IgD-negative memory B cell (primary cell): Measurements from ENCODE around the gene ARSI. TPM values are rescaled to one million over a fixed set of nuclear protein-coding genes. Genes with fewer than 3 reads are reported as not detected.

Experiments used
- H3K27ac Mint-ChIP-seq, 3 donors: one replicate each; pipeline ENCODE4 v1.8.0; 2020 to 2022; ENCODE audit warnings: mild to moderate bottlenecking in 3 of 3, mixed read lengths in 3 of 3, moderate library complexity in 1 of 3
- H3K27me3 Mint-ChIP-seq: one replicate; pipeline ENCODE4 v1.8.0; 2021; ENCODE audit warnings: mixed read lengths
- H3K36me3 Mint-ChIP-seq: one replicate; pipeline ENCODE4 v1.8.0; 2020; ENCODE audit warnings: mild to moderate bottlenecking, mixed read lengths
- H3K4me1 Mint-ChIP-seq, 3 donors: one replicate each; pipeline ENCODE4 v1.8.0; 2020 to 2022; ENCODE audit warnings: mixed read lengths in 3 of 3, mild to moderate bottlenecking in 1 of 3
- H3K4me3 Mint-ChIP-seq, 4 donors: one replicate each; pipeline ENCODE4 v1.8.0; 2020 to 2022; ENCODE audit warnings: mild to moderate bottlenecking in 4 of 4, mixed read lengths in 4 of 4, moderate library complexity in 3 of 4
- H3K9me3 Mint-ChIP-seq, 3 donors: one replicate each; pipeline ENCODE4 v1.8.0; 2020 to 2021; ENCODE audit warnings: mixed read lengths in 3 of 3, mild to moderate bottlenecking in 1 of 3
- polyA plus RNA-seq: library from polyadenylated mRNA; unstranded; fragments of 300-500 nt; fragmentation: Illumina TruSeq; gene quantifications from one replicate; pipeline ENCODE4 v1.2.3, GENCODE V29; 2021

ARSI gene
- polyA plus RNA-seq, 1 donor from 2014 or later = not detected

DNA sequence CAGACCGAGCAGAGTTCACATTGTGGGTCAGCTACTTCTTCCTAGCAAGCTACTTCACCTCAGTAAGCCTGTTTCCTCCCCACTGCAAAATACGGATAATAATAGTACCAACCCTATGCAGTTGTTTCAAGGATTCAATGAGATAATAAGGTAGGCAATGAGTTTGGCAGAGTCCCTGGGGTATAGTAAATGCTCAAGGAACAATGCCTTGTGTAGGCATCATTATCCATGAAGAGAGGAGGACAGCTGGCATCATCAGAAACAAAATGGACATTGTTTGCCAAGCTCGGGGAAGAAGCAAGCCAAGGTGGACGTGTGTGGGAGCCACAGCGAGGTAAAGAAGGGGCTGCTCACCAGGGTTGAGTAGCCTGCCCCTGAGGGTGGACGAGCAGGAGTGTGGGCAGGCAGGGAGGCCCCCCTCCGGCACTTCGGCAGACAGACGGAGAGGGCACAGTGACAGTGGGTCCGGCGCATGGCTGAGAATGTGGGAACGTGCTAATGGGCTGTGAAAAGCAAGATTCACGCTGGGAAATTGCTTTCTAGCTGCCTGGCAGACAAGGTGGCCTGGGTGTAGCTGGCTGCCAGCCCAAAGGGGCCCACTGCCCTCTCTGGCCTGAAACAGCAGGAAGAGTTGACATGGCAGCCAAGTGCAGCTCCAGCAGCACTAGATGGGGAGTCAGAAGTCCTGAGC, 23.2 kb downstream of the ARSI start:
- Mint-ChIP-seq H3K27ac (no peak overlapping the region), H3K9me3 (no peaks in the 10 kb centered on the region), H3K4me1 (no peaks in the 10 kb centered on the region), H3K4me3 (no peak overlapping the region), H3K36me3 (no peaks in the 10 kb centered on the region), H3K27me3 (peaks cover 5% of the 10 kb centered on the region)

DNA sequence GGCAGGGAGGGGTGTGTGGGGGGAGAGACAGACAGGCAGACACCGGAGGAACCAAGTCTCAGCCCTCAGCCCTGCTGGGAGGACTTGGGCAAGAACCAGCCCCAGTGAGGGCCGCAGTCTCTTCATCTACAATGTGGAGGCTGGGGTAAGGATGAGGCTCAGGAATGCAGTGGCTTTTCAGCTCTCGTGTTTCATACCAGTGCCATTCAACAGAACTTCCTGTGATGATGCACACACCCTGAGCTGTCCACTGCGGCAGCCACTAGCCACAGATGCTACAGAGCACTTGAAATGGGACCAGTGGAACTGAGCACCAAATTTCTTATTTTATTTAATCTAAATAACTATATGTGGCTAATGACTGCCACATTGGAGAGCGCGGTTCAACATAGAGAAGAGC, 23.8 kb downstream of the ARSI start:
- Mint-ChIP-seq H3K27ac (no peak overlapping the region), H3K9me3 (no peaks in the 10 kb centered on the region), H3K27me3 (peaks cover 5% of the 10 kb centered on the region)

DNA sequence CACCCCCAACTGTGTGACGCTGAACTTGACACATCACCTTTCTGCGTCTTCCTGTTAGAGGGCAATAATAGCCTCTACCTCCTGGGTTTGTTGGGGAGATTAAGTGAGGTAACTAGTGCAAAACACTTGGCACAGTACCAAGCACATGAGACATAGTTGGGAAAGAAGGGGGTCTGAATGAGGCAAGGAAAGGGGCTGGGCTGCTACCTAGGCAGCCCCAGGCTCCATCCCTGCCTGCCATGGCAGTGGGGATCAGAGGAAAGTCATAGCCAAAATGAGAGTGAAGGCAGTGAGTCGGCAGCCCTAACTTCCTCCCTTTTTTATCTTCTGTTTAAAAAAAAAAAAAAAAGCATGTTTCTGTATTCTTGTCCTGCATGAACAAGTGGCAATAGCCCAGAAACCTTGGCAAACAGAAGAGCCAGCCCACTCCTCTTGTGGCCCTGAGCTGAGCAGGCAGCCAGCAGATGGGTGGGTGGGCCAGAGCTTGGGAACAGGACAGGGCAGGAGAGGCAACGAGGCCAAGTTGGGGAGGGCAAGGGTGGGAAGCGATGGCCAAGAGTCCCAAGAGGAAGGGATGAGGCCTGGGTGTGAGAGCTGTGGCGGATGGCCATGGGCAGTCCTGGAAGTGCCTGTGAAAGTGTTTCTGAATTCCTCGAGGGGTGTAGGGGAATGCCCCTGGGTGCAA, 24.5 kb downstream of the ARSI start:
- no peak overlapping the region for H3K4me3 Mint-ChIP-seq
- H3K4me1 Mint-ChIP-seq = no peaks in the 10 kb centered on the region
- H3K27me3 Mint-ChIP-seq = peaks cover 3% of the 10 kb centered on the region
- H3K36me3 Mint-ChIP-seq = no peaks in the 10 kb centered on the region
- H3K9me3 Mint-ChIP-seq = no peaks in the 10 kb centered on the region
- no peak overlapping the region for H3K27ac Mint-ChIP-seq

More for the DNA sequence above, 23.8 kb downstream of the ARSI start:
- Mint-ChIP-seq H3K4me3 (no peak overlapping the region), H3K36me3 (no peaks in the 10 kb centered on the region), H3K4me1 (no peaks in the 10 kb centered on the region)

DNA sequence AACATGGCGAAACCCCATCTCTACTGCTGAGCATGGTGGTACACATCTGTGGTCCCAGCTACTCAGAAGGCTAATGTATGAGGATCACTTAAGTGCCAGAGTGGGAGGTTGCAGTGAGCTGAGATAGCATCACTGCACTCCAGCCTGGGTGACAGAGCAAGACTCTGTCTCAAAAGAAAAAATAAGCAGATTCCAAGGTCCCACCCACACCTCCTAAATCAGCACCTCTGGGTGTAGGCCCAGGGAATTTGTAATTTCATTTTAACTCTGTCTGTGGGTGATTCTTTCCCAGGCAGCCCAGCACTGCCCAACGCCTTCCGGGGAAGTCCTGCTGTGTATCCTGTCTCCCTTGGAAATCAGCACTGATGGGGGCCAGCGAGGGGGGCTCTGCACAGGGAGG, 25.7 kb downstream of the ARSI start:
- Mint-ChIP-seq H3K27me3 (peaks cover 5% of the 10 kb centered on the region), H3K27ac (no peak overlapping the region), H3K9me3 (no peaks in the 10 kb centered on the region), H3K4me1 (no peaks in the 10 kb centered on the region), H3K36me3 (no peaks in the 10 kb centered on the region), H3K4me3 (peak overlapping the region in 1 of 4 donors; percentile 44)

DNA sequence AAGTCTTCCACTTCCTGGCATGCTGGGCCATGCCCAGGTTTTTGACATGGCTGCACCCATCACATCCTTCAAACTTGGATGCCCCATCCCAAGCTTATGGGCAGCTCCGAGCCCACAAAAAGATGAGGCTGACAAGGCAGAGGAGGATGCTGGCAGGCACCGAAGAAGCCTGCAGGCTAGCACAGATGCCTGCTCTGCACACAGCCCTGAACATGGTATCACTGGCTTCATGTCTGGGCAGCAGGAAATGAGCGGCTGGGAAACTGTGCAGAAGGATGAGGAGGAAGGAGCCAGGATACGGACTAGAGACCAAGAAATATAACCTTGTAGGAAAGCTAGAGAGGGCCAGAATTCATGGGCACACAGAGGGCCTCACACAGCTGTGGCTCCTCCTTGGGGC, 27.9 kb downstream of the ARSI start:
- no peaks in the 10 kb centered on the region for H3K4me1 Mint-ChIP-seq
- no peak overlapping the region for H3K27ac Mint-ChIP-seq
- no peak overlapping the region for H3K4me3 Mint-ChIP-seq
- no peaks in the 10 kb centered on the region for H3K9me3 Mint-ChIP-seq
- peaks cover 3% of the 10 kb centered on the region for H3K27me3 Mint-ChIP-seq
- H3K36me3 Mint-ChIP-seq = no peaks in the 10 kb centered on the region

DNA sequence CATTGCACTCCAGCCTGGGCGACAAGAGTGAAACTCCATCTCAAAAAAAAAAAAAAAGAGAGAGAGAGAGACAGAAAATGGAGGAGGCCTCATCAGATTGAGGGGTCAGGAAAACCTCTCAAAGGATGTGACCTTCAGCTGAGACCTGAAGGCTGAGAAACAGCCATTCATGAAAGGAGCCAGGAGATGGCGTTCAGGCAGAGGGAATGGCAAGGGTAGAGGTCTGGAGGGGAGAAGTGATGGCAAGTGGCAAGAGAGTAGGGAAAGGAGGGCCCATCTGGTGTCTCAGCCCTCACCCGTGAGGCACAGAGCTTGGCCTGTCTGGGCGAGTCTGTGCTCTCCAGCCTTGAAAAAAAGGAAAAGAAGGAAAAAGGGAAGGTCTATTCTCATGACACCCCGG, 30.2 kb downstream of the ARSI start:
- no peak overlapping the region for H3K4me3 Mint-ChIP-seq
- H3K27ac Mint-ChIP-seq = no peak overlapping the region
- H3K9me3 Mint-ChIP-seq = no peaks in the 10 kb centered on the region
- H3K27me3 Mint-ChIP-seq = peaks cover 7% of the 10 kb centered on the region
- no peaks in the 10 kb centered on the region for H3K4me1 Mint-ChIP-seq
- no peaks in the 10 kb centered on the region for H3K36me3 Mint-ChIP-seq

DNA sequence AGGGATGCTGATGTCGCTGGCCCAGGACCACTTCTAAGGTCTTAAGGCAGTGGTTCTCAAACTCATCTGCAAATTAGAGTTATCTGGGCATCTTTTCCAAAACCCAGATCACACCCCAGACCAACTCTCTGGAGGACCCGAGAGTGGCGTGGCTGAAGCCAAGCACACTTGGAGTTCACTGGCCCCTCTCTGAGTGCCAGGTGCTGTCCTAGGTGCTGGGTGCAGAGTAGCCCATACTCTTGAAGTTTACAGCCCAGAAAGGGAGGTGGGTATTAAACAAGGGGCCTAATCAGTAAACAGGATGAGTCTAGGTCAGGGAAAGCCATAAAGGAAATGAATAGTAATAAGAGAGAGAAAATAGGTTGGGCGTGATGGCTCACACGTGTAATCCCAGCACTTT, 30.8 kb downstream of the ARSI start:
- H3K27ac Mint-ChIP-seq = no peak overlapping the region
- H3K36me3 Mint-ChIP-seq = no peaks in the 10 kb centered on the region

DNA sequence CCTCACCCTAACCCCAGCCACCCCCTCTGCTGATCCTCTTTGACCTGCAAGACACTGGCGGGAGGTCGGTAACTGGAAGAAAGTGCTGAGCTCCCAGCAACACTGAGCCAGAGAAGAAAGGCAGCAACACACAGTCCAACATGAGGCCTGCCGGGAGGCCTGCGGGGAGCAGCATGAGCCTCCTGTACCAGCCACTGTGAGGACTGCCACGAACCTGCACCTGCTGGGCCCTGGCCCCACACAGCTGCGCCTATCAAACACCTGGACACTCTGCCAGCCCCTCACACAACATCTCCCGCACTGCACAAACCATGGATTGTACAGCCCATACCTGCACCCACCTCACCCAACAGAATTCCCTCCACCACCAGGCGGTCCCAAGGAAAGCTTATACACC, 31.4 kb downstream of the ARSI start:
- H3K36me3 Mint-ChIP-seq = no peaks in the 10 kb centered on the region
- no peak overlapping the region for H3K27ac Mint-ChIP-seq
- H3K4me3 Mint-ChIP-seq = peak overlapping the region in 1 of 4 donors; percentile 43
- H3K4me1 Mint-ChIP-seq = peaks cover 0 to 1% (median 0%) of the 10 kb centered on the region in 3 donors
- H3K9me3 Mint-ChIP-seq = no peaks in the 10 kb centered on the region
- peaks cover 7% of the 10 kb centered on the region for H3K27me3 Mint-ChIP-seq

More for the DNA sequence above, 30.8 kb downstream of the ARSI start:
- Mint-ChIP-seq H3K27me3 (peaks cover 7% of the 10 kb centered on the region), H3K9me3 (no peaks in the 10 kb centered on the region), H3K4me1 (no peaks in the 10 kb centered on the region), H3K4me3 (no peak overlapping the region)

DNA sequence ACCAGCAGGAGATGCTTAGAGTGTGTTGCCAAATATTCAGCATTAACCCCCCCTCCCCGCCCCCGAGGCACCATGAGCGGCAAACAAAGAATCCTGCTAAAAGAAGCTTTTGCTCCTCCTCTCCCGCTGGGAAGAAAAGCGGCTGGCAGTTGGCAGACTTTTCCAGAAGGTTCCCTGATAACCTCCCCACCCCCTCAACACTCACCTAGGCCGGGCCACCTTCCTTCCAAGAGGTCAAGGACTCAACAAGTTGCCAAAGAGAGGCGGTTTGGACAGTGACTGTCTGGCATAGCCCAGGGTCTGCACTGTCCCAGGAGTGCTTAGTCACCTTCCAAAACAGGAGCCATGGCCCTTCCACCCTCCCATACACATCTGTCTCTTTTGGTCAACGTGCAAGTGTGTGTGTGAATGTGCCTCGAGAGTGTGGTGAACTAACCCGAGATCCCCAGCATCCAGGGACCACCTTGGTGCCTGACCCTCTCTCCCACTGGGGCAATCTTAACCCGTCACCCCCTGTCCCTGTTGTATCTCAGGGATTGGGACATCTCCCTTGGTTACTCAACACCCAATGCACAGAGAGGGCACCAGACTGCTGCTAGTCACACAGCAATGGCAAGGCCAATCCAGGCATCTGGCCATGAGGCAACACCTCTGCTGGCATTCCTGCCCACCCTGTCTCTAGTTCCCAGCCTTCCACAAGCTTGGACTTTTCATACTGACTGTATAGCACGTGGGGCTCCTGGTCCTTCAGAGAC, 32.0 kb downstream of the ARSI start:
- H3K27ac Mint-ChIP-seq = no peak overlapping the region
- H3K27me3 Mint-ChIP-seq = peaks cover 7% of the 10 kb centered on the region
- no peak overlapping the region for H3K4me3 Mint-ChIP-seq
- peaks cover 0 to 1% (median 0%) of the 10 kb centered on the region in 3 donors for H3K4me1 Mint-ChIP-seq
- no peaks in the 10 kb centered on the region for H3K9me3 Mint-ChIP-seq
- no peaks in the 10 kb centered on the region for H3K36me3 Mint-ChIP-seq

DNA sequence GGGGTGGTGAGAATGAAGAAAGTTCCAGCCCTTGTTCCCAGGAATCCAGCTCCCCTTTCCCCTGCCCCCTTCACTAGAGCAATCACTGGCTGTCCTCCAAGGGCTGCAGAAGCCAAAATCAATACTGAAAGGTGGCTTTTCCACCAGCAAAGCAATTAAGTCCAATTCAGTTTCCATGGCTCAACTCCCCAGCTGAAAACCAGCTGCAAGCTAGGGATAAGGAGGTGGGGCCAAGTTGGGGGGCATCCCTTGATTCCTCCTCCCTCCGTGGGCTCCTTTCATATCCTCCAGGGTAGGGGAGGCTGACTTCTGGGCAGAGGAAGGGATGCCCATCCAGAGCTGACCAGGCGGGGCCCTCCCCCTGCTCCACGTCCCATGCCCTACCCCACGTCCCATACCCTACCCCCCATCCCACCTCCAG, 35.8 kb downstream of the ARSI start:
- Mint-ChIP-seq H3K36me3 (no peaks in the 10 kb centered on the region), H3K4me3 (no peak overlapping the region), H3K27me3 (peaks cover 11% of the 10 kb centered on the region), H3K4me1 (peaks cover 0 to 1% (median 0%) of the 10 kb centered on the region in 3 donors), H3K9me3 (no peaks in the 10 kb centered on the region), H3K27ac (no peak overlapping the region)

DNA sequence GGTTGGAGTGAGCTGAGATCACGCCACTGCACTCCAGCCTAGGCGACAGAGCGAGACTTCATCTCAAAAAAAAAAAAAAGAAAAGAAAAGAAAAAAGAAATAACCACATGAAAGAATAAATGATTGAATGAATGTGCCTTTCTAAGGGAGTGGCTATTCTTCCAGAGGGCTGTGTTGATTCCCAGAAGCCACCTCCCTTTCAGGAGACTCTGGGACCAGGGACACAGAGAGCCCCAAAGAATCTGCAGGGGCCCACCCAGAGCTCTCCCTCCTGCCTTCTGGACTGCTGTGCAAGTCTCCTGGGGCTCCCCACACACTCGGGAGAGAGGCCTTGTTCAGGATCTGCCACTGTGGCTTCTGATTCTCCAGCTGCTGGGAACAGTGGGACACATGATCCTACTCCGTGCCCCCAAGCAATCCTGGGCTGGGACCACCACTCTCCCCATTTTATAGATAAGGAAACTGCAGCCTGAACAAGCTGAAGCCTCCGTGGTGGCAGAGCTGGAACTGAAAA, 36.8 kb downstream of the ARSI start:
- Mint-ChIP-seq H3K4me3 (no peak overlapping the region), H3K27me3 (peaks cover 10% of the 10 kb centered on the region), H3K9me3 (no peaks in the 10 kb centered on the region), H3K4me1 (peaks cover 0 to 1% (median 0%) of the 10 kb centered on the region in 3 donors), H3K36me3 (no peaks in the 10 kb centered on the region), H3K27ac (no peak overlapping the region)

DNA sequence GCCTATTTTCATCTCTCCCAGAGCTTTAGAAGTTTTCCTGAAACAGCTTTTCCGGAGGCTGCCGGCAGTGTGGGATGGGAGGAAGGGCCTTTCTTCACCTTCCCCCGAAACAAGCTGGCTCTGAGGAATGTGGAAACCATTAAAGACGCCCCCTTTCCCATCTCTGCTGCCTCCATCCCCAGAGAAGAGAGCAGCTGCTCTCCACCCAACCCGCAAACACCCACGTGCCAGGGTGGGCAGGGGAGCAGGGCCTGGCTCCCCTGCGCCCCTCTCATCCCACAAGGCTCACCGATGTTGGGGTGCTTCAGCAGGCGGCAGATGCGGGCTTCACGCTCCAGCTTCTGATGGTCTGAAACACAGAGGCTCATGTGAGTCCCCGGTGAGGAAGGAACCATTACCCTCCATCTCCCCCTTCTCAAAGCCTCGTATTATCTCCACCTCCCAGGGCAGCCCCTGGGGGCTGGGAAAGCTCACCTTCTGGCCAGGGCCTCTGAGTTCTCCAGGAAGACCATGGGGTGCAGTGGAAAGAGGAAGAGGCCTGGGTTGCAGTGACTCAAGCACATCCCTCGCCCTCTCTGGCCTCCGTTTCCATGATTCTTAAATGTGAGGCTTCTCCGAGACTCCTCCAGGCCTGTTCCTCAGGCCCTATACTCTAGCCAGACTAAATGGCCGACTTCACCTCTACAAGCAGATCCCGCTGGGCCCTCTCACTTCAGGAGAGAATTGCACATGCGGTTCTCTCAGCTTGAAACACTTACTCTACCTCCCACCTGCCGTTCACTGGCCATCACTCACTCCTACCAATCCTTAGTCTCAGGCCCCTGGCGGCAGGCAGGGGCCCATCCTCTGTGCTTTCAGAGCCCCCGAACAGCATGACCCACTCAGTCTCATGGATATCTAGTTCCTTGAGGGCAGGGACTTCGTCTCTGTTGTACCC, 37.8 kb downstream of the ARSI start:
- peaks cover 0 to 1% (median 0%) of the 10 kb centered on the region in 3 donors for H3K4me1 Mint-ChIP-seq
- peaks cover 12% of the 10 kb centered on the region for H3K27me3 Mint-ChIP-seq
- no peaks in the 10 kb centered on the region for H3K9me3 Mint-ChIP-seq
- no peaks in the 10 kb centered on the region for H3K36me3 Mint-ChIP-seq
- H3K4me3 Mint-ChIP-seq = no peak overlapping the region
- no peak overlapping the region for H3K27ac Mint-ChIP-seq

DNA sequence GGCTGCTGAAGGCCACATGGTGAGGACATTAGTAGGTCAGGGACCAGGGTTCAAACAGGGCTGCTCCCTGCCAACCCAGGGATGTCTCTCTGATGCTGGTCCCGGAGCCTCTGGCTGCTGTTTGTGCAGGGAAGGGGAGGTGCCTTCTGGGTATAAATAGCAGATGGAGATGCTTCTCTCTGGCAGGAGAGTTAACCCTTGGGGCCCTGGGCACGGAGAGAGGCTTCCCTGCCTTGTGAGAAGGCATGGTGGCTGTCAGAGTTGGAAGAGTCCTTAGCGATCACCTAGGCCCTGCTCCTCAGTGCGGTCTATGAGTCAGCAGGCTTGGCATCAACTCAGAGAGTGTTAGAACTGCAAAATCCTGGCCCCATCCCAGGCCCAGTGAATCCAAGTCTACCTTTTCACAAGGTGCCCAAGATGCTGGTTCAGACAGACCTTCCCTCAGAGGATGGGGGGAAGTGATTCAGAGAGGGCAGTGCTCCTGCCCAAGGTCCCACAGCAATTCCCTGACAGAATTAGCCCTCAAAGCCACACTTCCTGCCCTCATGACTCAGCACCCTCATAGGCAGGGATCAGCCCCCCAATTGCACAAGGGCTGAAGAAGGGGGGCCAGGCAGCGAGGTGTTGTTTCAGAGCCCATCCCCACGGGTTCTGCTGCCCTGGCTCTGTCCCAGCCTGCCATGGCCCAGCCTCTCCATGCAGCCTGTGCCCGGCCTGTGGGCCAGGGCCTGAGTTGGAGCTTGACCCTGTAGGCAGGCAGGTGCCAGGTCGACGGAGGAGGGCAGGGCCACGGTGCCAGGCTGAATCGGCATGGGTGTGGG, 38.7 kb downstream of the ARSI start:
- no peak overlapping the region for H3K27ac Mint-ChIP-seq
- H3K27me3 Mint-ChIP-seq = peaks cover 12% of the 10 kb centered on the region
- H3K4me3 Mint-ChIP-seq = no peak overlapping the region
- H3K9me3 Mint-ChIP-seq = no peaks in the 10 kb centered on the region
- H3K36me3 Mint-ChIP-seq = no peaks in the 10 kb centered on the region
- H3K4me1 Mint-ChIP-seq = peaks cover 0 to 1% (median 0%) of the 10 kb centered on the region in 3 donors

DNA sequence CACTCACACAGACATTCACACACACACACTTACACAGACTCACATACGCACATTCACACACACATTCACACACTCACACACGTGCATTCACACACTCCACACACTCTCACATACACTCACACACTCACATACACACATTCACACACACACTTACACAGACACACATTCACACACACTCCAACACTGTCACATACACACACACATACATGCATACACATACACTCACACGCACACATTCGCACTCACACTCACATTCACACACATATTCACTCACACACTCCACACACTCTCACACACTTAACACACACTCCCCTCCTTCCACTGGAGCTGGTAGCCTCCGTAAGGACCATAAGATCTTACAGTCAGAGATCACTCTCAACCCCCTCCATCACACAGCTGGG, 39.3 kb downstream of the ARSI start:
- Mint-ChIP-seq H3K27me3 (peaks cover 10% of the 10 kb centered on the region), H3K36me3 (no peaks in the 10 kb centered on the region), H3K9me3 (no peaks in the 10 kb centered on the region), H3K4me3 (no peak overlapping the region), H3K27ac (no peak overlapping the region), H3K4me1 (peaks cover 0 to 1% (median 0%) of the 10 kb centered on the region in 3 donors)
